Subcutaneous abdominal adipose tissue (tissue), 5 donors: Measurements from ENCODE around the gene FMN1.

ENCODE experiments used
- H3K27ac ChIP-seq: one replicate; pipeline ENCODE4 v1.7.0; 2013; ENCODE audit warnings: low read depth, mild to moderate bottlenecking, inconsistent platforms, low read length, moderate library complexity
- H3K27me3 ChIP-seq, 5 donors: one replicate each; pipeline ENCODE4 v1.7.0; 2013; ENCODE audit warnings: low read length in 5 of 5, inconsistent platforms in 1 of 5; ENCODE audit not compliant: control insufficient read depth in 5 of 5, insufficient read depth in 4 of 5
- H3K36me3 ChIP-seq, 5 donors: one replicate each; pipeline ENCODE4 v1.7.0; 2013; ENCODE audit warnings: low read length in 5 of 5; ENCODE audit not compliant: control insufficient read depth in 5 of 5, insufficient read depth in 5 of 5
- H3K4me1 ChIP-seq, 5 donors: one replicate each; pipeline ENCODE4 v1.7.0; 2013; ENCODE audit warnings: low read length in 5 of 5, mild to moderate bottlenecking in 3 of 5, moderate library complexity in 1 of 5; ENCODE audit not compliant: control insufficient read depth in 5 of 5, insufficient read depth in 5 of 5
- H3K4me3 ChIP-seq, 5 donors: one replicate each; pipeline ENCODE4 v1.7.0; 2013; ENCODE audit warnings: low read length in 5 of 5, low read depth in 1 of 5
- H3K9ac ChIP-seq, 5 donors: one replicate each; pipeline ENCODE4 v1.7.0; 2013; ENCODE audit warnings: low read length in 5 of 5, mild to moderate bottlenecking in 4 of 5, moderate library complexity in 3 of 5
- H3K9me3 ChIP-seq, 5 donors: one replicate each; pipeline ENCODE4 v1.7.0; 2013; ENCODE audit warnings: low read length in 5 of 5; ENCODE audit not compliant: control insufficient read depth in 5 of 5
- donor health status: healthy.
- donor health status: healthy.
- donor health status: healthy.
- donor health status: healthy.
- donor health status: healthy.

FMN1 gene

DNA sequence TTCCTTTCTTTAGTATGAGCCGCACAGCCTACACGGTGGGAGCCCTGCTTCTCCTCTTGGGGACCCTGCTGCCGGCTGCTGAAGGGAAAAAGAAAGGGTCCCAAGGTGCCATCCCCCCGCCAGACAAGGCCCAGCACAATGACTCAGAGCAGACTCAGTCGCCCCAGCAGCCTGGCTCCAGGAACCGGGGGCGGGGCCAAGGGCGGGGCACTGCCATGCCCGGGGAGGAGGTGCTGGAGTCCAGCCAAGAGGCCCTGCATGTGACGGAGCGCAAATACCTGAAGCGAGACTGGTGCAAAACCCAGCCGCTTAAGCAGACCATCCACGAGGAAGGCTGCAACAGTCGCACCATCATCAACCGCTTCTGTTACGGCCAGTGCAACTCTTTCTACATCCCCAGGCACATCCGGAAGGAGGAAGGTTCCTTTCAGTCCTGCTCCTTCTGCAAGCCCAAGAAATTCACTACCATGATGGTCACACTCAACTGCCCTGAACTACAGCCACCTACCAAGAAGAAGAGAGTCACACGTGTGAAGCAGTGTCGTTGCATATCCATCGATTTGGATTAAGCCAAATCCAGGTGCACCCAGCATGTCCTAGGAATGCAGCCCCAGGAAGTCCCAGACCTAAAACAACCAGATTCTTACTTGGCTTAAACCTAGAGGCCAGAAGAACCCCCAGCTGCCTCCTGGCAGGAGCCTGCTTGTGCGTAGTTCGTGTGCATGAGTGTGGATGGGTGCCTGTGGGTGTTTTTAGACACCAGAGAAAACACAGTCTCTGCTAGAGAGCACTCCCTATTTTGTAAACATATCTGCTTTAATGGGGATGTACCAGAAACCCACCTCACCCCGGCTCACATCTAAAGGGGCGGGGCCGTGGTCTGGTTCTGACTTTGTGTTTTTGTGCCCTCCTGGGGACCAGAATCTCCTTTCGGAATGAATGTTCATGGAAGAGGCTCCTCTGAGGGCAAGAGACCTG, 463.5 kb downstream of the FMN1 start:
- Histone ChIP-seq H3K36me3 (no peaks in the 10 kb centered on the region), H3K9ac (no peak overlapping the region), H3K4me1 (no peaks in the 10 kb centered on the region), H3K27ac (no peak overlapping the region), H3K9me3 (peaks cover 0 to 4% (median 0%) of the 10 kb centered on the region in 5 donors), H3K4me3 (no peak overlapping the region), H3K27me3 (peaks cover 0 to 3% (median 0%) of the 10 kb centered on the region in 5 donors)

- H3K9ac ChIP-seq: no peak overlapping the region
- H3K4me1 ChIP-seq: no peaks in the 10 kb centered on the region
- H3K27ac ChIP-seq: no peak overlapping the region
- H3K27me3 ChIP-seq: peaks cover 0 to 3% (median 0%) of the 10 kb centered on the region in 5 donors
- peaks cover 0 to 4% (median 0%) of the 10 kb centered on the region in 5 donors for H3K9me3 ChIP-seq
- H3K36me3 ChIP-seq: no peaks in the 10 kb centered on the region
- H3K4me3 ChIP-seq: no peak overlapping the region
Measured at GRCh38 chr15:32729700-32730395, 464.7 kb downstream of the FMN1 start.

DNA sequence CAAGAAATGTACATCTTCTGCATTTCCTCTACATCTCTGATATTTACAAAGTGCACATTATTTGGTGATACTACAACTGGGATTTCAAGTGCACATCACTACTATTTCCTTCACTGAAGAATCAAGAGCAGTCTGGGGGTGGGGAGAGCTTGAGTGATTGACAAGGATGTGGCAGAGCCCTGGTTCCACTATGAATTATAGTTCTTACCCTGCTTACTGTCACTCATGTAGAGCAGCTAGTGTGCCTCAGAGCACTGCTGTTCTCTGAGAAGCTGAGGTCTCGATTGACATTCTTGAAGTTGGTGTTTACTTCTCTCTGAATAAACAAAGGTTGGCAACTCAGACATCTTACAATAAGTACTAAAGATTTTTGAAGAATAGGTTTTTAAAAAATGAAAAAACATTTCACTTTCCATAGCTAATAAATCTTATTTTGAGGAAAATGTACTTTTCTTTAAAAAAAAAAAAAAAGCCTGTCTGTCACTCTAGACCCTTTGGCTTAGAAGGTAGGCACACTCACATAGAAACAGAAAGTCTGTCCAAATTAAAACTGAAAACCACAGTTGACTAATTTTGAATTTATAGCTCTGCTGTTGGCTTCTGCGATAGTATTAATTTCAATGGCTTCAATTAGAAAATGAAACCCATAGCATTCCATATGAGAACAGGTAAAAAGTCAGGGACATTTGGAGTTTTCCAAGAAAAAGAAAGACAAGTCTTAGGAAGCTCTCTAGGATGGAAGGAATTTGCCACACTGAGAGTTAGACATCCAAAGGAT, 471.2 kb downstream of the FMN1 start:
- no peak overlapping the region for H3K27ac ChIP-seq
- H3K9ac ChIP-seq: no peak overlapping the region
- H3K4me1 ChIP-seq: peaks cover 0 to 11% (median 7%) of the 10 kb centered on the region in 5 donors
- no peaks in the 10 kb centered on the region for H3K36me3 ChIP-seq
- no peak overlapping the region for H3K4me3 ChIP-seq
- H3K27me3 ChIP-seq: peaks cover 16 to 20% (median 17%) of the 10 kb centered on the region in 5 donors
- H3K9me3 ChIP-seq: peaks cover 0 to 4% (median 0%) of the 10 kb centered on the region in 5 donors

DNA sequence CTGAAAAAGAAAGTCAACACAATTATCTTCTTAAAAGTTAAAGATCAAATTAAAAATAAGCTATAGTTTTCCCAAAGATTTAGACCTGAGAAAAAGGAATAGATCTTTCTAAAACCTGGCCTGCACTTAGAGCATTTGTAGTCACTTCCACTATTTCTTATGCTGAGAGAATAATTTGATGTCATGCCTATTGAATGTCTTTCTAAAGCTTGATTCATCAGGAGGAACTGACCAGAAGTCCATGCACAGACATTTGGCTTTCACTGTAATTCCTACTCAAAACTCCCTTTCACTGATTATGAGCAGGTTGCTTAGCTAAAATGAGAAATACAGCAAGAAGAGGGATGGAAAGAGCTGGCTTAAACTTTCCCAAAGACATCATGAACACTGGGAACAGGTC, 472.4 kb downstream of the FMN1 start:
- no peaks in the 10 kb centered on the region for H3K9me3 ChIP-seq
- H3K9ac ChIP-seq: no peak overlapping the region
- H3K36me3 ChIP-seq: no peaks in the 10 kb centered on the region
- H3K27me3 ChIP-seq: peaks cover 22 to 26% (median 25%) of the 10 kb centered on the region in 5 donors
- no peak overlapping the region for H3K27ac ChIP-seq
- peaks cover 0 to 21% (median 16%) of the 10 kb centered on the region in 5 donors for H3K4me1 ChIP-seq
- no peak overlapping the region for H3K4me3 ChIP-seq

GRCh38 chr15:32721596-32721995, 472.9 kb downstream of the FMN1 start:
- H3K9me3 ChIP-seq: no peaks in the 10 kb centered on the region
- H3K9ac ChIP-seq: no peak overlapping the region
- no peak overlapping the region for H3K4me3 ChIP-seq
- H3K27ac ChIP-seq: no peak overlapping the region
- peaks cover 0 to 25% (median 17%) of the 10 kb centered on the region in 5 donors for H3K4me1 ChIP-seq
- peaks cover 22 to 30% (median 26%) of the 10 kb centered on the region in 5 donors for H3K27me3 ChIP-seq
- no peaks in the 10 kb centered on the region for H3K36me3 ChIP-seq

- no peaks in the 10 kb centered on the region for H3K9me3 ChIP-seq
- H3K27ac ChIP-seq: no peak overlapping the region
- no peak overlapping the region for H3K9ac ChIP-seq
- peak overlapping the region in 3 of 5 donors; percentile 39 to 57 (median 53) for H3K4me3 ChIP-seq
- H3K4me1 ChIP-seq: peaks cover 0 to 25% (median 17%) of the 10 kb centered on the region in 5 donors
- H3K27me3 ChIP-seq: peaks cover 22 to 43% (median 30%) of the 10 kb centered on the region in 5 donors
- no peaks in the 10 kb centered on the region for H3K36me3 ChIP-seq
Measured at GRCh38 chr15:32718821-32719716, 475.4 kb downstream of the FMN1 start.

DNA sequence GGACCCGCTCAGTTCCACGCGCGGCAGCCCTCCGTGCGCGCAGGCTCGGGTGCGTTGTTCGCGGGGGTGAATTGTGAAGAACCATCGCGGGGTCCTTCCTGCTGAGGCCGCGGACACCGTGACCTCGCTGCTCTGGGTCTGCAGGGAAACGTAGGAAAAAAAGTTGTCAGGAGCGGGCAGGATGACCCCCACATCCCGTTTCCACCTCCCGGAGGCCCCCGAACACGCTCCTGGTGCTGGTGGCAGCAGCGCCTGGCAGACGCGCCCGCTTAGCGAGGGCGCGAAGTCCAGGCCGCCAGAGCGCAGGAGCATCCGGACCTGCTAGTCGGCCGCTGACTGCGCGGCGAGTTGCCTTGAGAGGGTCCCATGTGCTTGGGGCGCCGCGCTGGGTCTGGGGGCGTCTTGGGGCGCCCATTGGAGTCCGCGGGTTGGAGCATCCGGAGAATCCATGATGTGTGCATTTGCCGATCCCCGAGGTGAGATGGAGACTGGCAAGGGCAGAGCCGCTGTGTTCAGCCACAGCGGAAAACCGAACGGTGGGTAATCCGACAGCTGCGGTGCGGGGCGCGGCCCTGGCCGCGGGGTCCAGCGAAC, 476.2 kb downstream of the FMN1 start:
- H3K27ac ChIP-seq: no peak overlapping the region
- H3K4me3 ChIP-seq: peak overlapping the region in 3 of 5 donors; percentile 39 to 57 (median 53)
- H3K27me3 ChIP-seq: peaks cover 22 to 45% (median 32%) of the 10 kb centered on the region in 5 donors
- H3K4me1 ChIP-seq: peaks cover 0 to 25% (median 17%) of the 10 kb centered on the region in 5 donors
- H3K9me3 ChIP-seq: no peaks in the 10 kb centered on the region
- no peaks in the 10 kb centered on the region for H3K36me3 ChIP-seq
- H3K9ac ChIP-seq: no peak overlapping the region

GRCh38 chr15:32717426-32718226, 476.9 kb downstream of the FMN1 start, which contains the start of gene GREM1:
Gene GREM1 (plus strand): TSS chr15:32718004. CDS start chr15:32730691, 12,687 bp downstream.
- Histone ChIP-seq H3K9me3 (no peaks in the 10 kb centered on the region), H3K36me3 (no peaks in the 10 kb centered on the region), H3K4me3 (peak within 1 kb of the TSS in 3 of 5 donors; percentile 39 to 57 (median 53)), H3K27me3 (peaks cover 22 to 47% (median 34%) of the 10 kb centered on the region in 5 donors), H3K27ac (no peak within 1 kb of the TSS), H3K9ac (no peak within 1 kb of the TSS), H3K4me1 (peaks cover 0 to 25% (median 17%) of the 10 kb centered on the region in 5 donors)
